PC-9 (cell line): ENCODE data around the gene LAMA3. TPM values are rescaled to one million over a fixed set of nuclear protein-coding genes. Genes with fewer than 3 reads are reported as not detected.

Experiments used
- BruUV-seq: library from RNA; stranded (reverse); fragments of 400-500 nt; replicated peaks from 2 replicates; lab custom pipeline; 2021; lab: Mats Ljungman, UMichigan
- CTCF ChIA-PET: fragments of 300-600 bp; sonication (Branson Sonifier 250); formaldehyde crosslinking; loops from one replicate; lab custom pipeline; 2022; ENCODE audit warnings: antibody characterized with exemption; lab: Charles Lee
- POLR2A ChIA-PET: fragments of 300-600 bp; sonication (Branson Sonifier 250); formaldehyde crosslinking; loops from one replicate; lab custom pipeline; 2022; ENCODE audit warnings: antibody characterized with exemption; ENCODE audit not compliant: unreplicated experiment; lab: Charles Lee
- DNase-seq, 2 experiments: peaks; one replicate each; pipeline versions ENCODE4 v3.0.0 to v3.0.0-alpha.2; 2015 to 2022; ENCODE audit warnings: mixed read lengths in 1 of 2
- H2AFZ ChIP-seq: fragments of 200-600 bp; sonication (generic); 2 replicates; pipeline ENCODE4 v1.8.1; 2017; ENCODE audit warnings: antibody characterized with exemption
- H3F3A ChIP-seq: fragments of 200-600 bp; sonication (generic); 2 replicates; pipeline ENCODE4 v1.8.1; 2017; ENCODE audit warnings: antibody characterized with exemption, mild to moderate bottlenecking, low read depth; ENCODE audit not compliant: insufficient read depth
- H3K27ac ChIP-seq: fragments of 200-600 bp; sonication (generic); 2 replicates; pipeline ENCODE4 v1.6.1; 2016; ENCODE audit warnings: mixed run types
- H3K27me3 ChIP-seq: fragments of 200-600 bp; sonication (generic); 2 replicates; pipeline ENCODE4 v1.6.1; 2016; ENCODE audit warnings: low read depth, mixed run types; ENCODE audit not compliant: insufficient read depth
- H3K36me3 ChIP-seq: fragments of 200-600 bp; sonication (generic); 2 replicates; pipeline ENCODE4 v1.6.1; 2016; ENCODE audit warnings: low read depth, mixed run types
- H3K4me1 ChIP-seq: fragments of 200-600 bp; sonication (generic); replicated peaks from 2 replicates; pipeline ENCODE4 v1.6.1; 2016; ENCODE audit warnings: mixed run types; ENCODE audit not compliant: insufficient read depth
- H3K4me2 ChIP-seq: fragments of 200-600 bp; sonication (generic); 2 replicates; pipeline ENCODE4 v1.6.1; 2017; ENCODE audit warnings: mixed run types
- H3K4me3 ChIP-seq: fragments of 200-600 bp; sonication (generic); 2 replicates; pipeline ENCODE4 v1.6.1; 2016; ENCODE audit warnings: mixed run types
- H3K79me2 ChIP-seq: fragments of 200-600 bp; sonication (generic); 2 replicates; pipeline ENCODE4 v1.6.1; 2017; ENCODE audit warnings: low read depth, mixed run types
- H3K9me2 ChIP-seq: fragments of 200-600 bp; sonication (generic); 2 replicates; pipeline ENCODE4 v1.8.1; 2017; ENCODE audit warnings: mild to moderate bottlenecking; ENCODE audit not compliant: insufficient read depth
- H3K9me3 ChIP-seq: fragments of 200-600 bp; sonication (generic); 2 replicates; pipeline ENCODE4 v1.8.1; 2016; ENCODE audit warnings: low read depth; ENCODE audit not compliant: insufficient read depth
- H4K20me1 ChIP-seq: fragments of 200-600 bp; sonication (generic); 2 replicates; pipeline ENCODE4 v1.8.1; 2017; ENCODE audit not compliant: insufficient read depth
- EZH2 ChIP-seq: fragments of 200-600 bp; sonication (generic); IDR thresholded peaks from 2 replicates; pipeline ENCODE4 v1.8.0; 2017; ENCODE audit warnings: antibody characterized with exemption, low read depth
- intact Hi-C: fragments of 100-400 bp; cut with micrococcal nuclease; formaldehyde crosslinking; loops from one replicate; pipeline ENCODE4 v1.10.0; 2022; ENCODE audit not compliant: unreplicated experiment
- total RNA-seq: library from RNA; stranded (reverse); gene quantifications from 2 replicates; pipeline ENCODE4 v1.2.3, GENCODE V29; 2021
- TF ChIP-seq, protein P1 (sequence below): fragments of 200-600 bp; sonication (generic); conservative IDR thresholded peaks from 2 replicates; pipeline ENCODE4 v1.6.1; 2017; ENCODE audit warnings: mixed run types, antibody characterized with exemption, mild to moderate bottlenecking, moderate library complexity

Gene LAMA3
- total RNA-seq, 1 experiment from 2014 or later: 44.4 TPM

DNA sequence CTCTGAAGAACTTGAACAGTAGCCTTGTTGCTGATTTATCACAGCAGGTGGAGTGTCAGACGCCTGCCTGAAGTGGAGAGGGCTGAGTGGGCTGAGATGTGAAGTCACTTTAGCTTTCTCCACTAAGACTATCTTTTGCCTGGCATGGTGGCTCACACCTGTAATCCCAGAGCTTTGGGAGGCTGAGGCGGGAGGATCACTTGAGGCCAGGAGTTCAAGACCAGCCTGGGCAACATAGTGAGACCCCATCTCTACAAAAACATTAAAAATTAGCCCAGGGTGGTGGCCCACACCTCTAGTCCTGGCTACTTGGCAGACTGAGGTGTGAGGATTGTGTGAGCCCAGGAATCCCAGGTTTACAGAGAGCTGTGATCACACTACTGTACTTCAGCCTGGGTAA lies 264.7 kb downstream of the LAMA3 start:
- TF ChIP-seq EZH2: no peak
- TF ChIP-seq, protein P1, sequence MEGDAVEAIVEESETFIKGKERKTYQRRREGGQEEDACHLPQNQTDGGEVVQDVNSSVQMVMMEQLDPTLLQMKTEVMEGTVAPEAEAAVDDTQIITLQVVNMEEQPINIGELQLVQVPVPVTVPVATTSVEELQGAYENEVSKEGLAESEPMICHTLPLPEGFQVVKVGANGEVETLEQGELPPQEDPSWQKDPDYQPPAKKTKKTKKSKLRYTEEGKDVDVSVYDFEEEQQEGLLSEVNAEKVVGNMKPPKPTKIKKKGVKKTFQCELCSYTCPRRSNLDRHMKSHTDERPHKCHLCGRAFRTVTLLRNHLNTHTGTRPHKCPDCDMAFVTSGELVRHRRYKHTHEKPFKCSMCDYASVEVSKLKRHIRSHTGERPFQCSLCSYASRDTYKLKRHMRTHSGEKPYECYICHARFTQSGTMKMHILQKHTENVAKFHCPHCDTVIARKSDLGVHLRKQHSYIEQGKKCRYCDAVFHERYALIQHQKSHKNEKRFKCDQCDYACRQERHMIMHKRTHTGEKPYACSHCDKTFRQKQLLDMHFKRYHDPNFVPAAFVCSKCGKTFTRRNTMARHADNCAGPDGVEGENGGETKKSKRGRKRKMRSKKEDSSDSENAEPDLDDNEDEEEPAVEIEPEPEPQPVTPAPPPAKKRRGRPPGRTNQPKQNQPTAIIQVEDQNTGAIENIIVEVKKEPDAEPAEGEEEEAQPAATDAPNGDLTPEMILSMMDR: no peak
- Histone ChIP-seq H3K27me3 (no peaks in the 10 kb centered on the region), H3K9me3 (no peaks in the 10 kb centered on the region), H4K20me1 (no peaks in the 10 kb centered on the region), H2AFZ (no peak overlapping the region), H3K4me1 (no peaks in the 10 kb centered on the region), H3K4me3 (no peak overlapping the region), H3K27ac (no peak overlapping the region), H3F3A (no peaks in the 10 kb centered on the region), H3K4me2 (no peak overlapping the region), H3K9me2 (no peaks in the 10 kb centered on the region), H3K79me2 (no peaks in the 10 kb centered on the region), H3K36me3 (no peaks in the 10 kb centered on the region)
- BruUV-seq: no TSS peak
- no peak for DNase-seq
- ChIA-PET CTCF (no interaction called here), POLR2A (no interaction called here)
- intact Hi-C loops: loop anchor here (5.0 kb wide), 1 partner anchor 123 kb away; no protein-coding TSS in a partner anchor

DNA sequence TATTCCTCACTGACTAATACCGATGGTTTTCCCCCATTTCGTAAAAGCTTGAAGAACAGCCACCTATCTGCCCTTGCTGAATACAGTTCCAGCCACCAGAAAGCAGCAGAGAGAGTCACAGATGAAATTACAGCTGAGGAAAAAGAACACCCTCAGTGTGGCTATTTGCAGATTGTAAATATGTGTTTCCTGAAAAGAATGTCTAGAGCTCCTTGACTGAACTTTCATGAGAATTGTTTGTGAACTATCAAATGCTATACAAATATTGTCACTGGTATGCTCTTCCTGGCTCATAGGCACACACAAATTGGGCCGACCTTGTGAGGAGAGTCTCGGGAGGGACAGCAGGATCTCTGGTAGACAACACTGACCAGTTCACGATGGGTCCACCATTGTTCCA lies 267.2 kb downstream of the LAMA3 start:
- POLR2A ChIA-PET: no interaction called here
- no TSS peak for BruUV-seq
- H3K4me1 ChIP-seq: no peaks in the 10 kb centered on the region
- H3K36me3 ChIP-seq: no peaks in the 10 kb centered on the region
- no peak overlapping the region for H2AFZ ChIP-seq
- no peaks in the 10 kb centered on the region for H3K9me2 ChIP-seq
- no peaks in the 10 kb centered on the region for H3K79me2 ChIP-seq
- intact Hi-C loops: no loop called here
- CTCF ChIA-PET: no interaction called here
- no peak for DNase-seq
- no peak overlapping the region for H3K4me3 ChIP-seq
- no peaks in the 10 kb centered on the region for H3F3A ChIP-seq
- H3K9me3 ChIP-seq: no peaks in the 10 kb centered on the region
- no peaks in the 10 kb centered on the region for H3K27me3 ChIP-seq
- no peak overlapping the region for H3K27ac ChIP-seq
- H3K4me2 ChIP-seq: no peak overlapping the region
- TF ChIP-seq, protein P1: no peak
- TF ChIP-seq EZH2: no peak
- no peaks in the 10 kb centered on the region for H4K20me1 ChIP-seq

DNA sequence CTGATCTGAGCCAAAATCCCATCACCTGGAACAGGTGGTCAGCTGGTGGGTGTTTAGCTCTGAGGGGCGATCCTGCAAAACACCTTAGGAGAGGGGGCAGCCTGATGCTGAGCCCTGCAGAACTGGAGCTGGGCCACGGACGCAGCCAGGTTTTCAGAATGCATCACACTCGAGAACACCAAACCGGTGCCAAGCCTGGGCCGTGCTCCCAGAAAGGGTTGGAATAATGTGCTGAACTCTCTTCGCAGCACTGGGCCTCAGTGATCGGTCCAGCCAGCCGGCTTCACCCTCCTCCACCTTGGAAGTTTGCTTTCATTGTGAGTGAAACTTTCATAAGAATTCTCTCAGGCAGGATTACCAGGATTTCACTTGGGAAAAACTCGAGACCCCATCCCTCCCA lies 268.8 kb downstream of the LAMA3 start:
- no peak overlapping the region for H3K4me3 ChIP-seq
- ChIA-PET POLR2A (no interaction called here), CTCF (no interaction called here)
- no TSS peak for BruUV-seq
- no peaks in the 10 kb centered on the region for H3K27me3 ChIP-seq
- H3K27ac ChIP-seq: no peak overlapping the region
- H3F3A ChIP-seq: no peaks in the 10 kb centered on the region
- H3K36me3 ChIP-seq: no peaks in the 10 kb centered on the region
- H3K9me3 ChIP-seq: no peaks in the 10 kb centered on the region
- intact Hi-C loops: no loop called here
- no peak overlapping the region for H3K4me2 ChIP-seq
- no peaks in the 10 kb centered on the region for H3K79me2 ChIP-seq
- TF ChIP-seq, protein P1: no peak
- TF ChIP-seq EZH2: no peak
- H4K20me1 ChIP-seq: no peaks in the 10 kb centered on the region
- DNase-seq: no peak
- H2AFZ ChIP-seq: no peak overlapping the region
- no peaks in the 10 kb centered on the region for H3K9me2 ChIP-seq
- H3K4me1 ChIP-seq: no peaks in the 10 kb centered on the region
